Endothelial cell of umbilical vein (primary cell): ENCODE results near the gene HOXA3. TPM values are rescaled to one million over a fixed set of nuclear protein-coding genes. Genes with fewer than 3 reads are reported as not detected.

ENCODE experiments used
- BruUV-seq: library from RNA; stranded (reverse); fragments of 400-500 nt; replicated peaks from 2 replicates; lab custom pipeline; 2021; lab: Mats Ljungman, UMichigan
- CTCF ChIA-PET: fragments of 300-600, 350-600 bp; sonication (Branson Sonifier 250); formaldehyde crosslinking; loops from one replicate; lab custom pipeline; 2021; ENCODE audit warnings: antibody characterized with exemption, inconsistent platforms; lab: Charles Lee
- POLR2A ChIA-PET: fragments of 300-600, 350-600 bp; sonication (Branson Sonifier 250); formaldehyde crosslinking; loops from one replicate; lab custom pipeline; 2021; ENCODE audit warnings: antibody characterized with exemption, inconsistent platforms; lab: Charles Lee
- DNase-seq: peaks from one replicate; pipeline ENCODE4 v3.0.0-alpha.2; 2011; ENCODE audit warnings: low read depth, low spot score
- FAIRE-seq: peaks from 2 replicates; lab custom pipeline; 2011; peaks lifted over from hg19 to GRCh38; lab: Jason Lieb, UNC
- H2AFZ ChIP-seq: 2 replicates; pipeline ENCODE4 v1.6.0; 2012; ENCODE audit warnings: low read depth, low read length, control low read depth, inconsistent platforms
- H3K27ac ChIP-seq: 2 replicates; pipeline ENCODE4 v1.5.1; 2011; ENCODE audit warnings: low read depth, mild to moderate bottlenecking, control low read depth, low read length, moderate library complexity; ENCODE audit not compliant: insufficient read depth
- H3K27me3 ChIP-seq, 2 experiments: 2 replicates each; pipeline versions ENCODE4 v1.6.0 to v1.6.1; 2011; ENCODE audit warnings: low read length in 2 of 2, mixed read lengths in 1 of 2; ENCODE audit not compliant: control insufficient read depth in 2 of 2, insufficient read depth in 2 of 2
- H3K36me3 ChIP-seq, 2 experiments: 2 replicates in 1 of 2; 3 replicates in 1 of 2; pipeline ENCODE4 v1.5.1; 2011; ENCODE audit warnings: low read length in 2 of 2, mild to moderate bottlenecking in 1 of 2, moderate library complexity in 1 of 2; ENCODE audit not compliant: control insufficient read depth in 2 of 2, insufficient read depth in 2 of 2; ENCODE audit errors: extremely low read depth in 1 of 2
- H3K4me1 ChIP-seq: 3 replicates; pipeline ENCODE4 v1.5.1; 2011; ENCODE audit warnings: mild to moderate bottlenecking, low read length; ENCODE audit not compliant: control insufficient read depth, insufficient read depth; ENCODE audit errors: extremely low read depth
- H3K4me2 ChIP-seq: 2 replicates; pipeline ENCODE4 v1.6.1; 2011; ENCODE audit warnings: low read length, control low read depth, mixed read lengths; ENCODE audit not compliant: insufficient read depth
- H3K4me3 ChIP-seq, 3 experiments: fragments of 200-600 bp in 1 of 3; sonication (generic), shearing (Covaris generic) in 1 of 3; replicated peaks in 1 of 3; 2 replicates each; pipeline ENCODE4 v1.5.1; 2011 to 2016; ENCODE audit warnings: control low read depth in 3 of 3, low read length in 3 of 3, mild to moderate bottlenecking in 2 of 3, inconsistent platforms in 1 of 3, low read depth in 1 of 3, moderate library complexity in 1 of 3; ENCODE audit not compliant: insufficient read depth in 1 of 3
- H3K79me2 ChIP-seq: 2 replicates; pipeline ENCODE4 v1.6.0; 2012; ENCODE audit warnings: low read length, inconsistent platforms; ENCODE audit not compliant: control insufficient read depth, insufficient read depth
- H3K9ac ChIP-seq: replicated peaks from 2 replicates; pipeline ENCODE3; 2011; ENCODE audit warnings: low read length, control low read depth; ENCODE audit not compliant: insufficient read depth; ENCODE audit errors: extremely low read depth
- H3K9me1 ChIP-seq: replicated peaks from 3 replicates; pipeline ENCODE4 v1.6.0; 2011; ENCODE audit warnings: mild to moderate bottlenecking, low read length; ENCODE audit not compliant: control insufficient read depth, insufficient read depth; ENCODE audit errors: extremely low read depth
- H3K9me3 ChIP-seq: replicated peaks from 2 replicates; pipeline ENCODE4 v1.5.1; 2012; ENCODE audit warnings: low read length, inconsistent platforms; ENCODE audit not compliant: control insufficient read depth, insufficient read depth
- H4K20me1 ChIP-seq: replicated peaks from 2 replicates; pipeline ENCODE3; 2011; ENCODE audit warnings: mild to moderate bottlenecking, low read length; ENCODE audit not compliant: control insufficient read depth, insufficient read depth; ENCODE audit errors: extremely low read depth
- FOS ChIP-seq: IDR thresholded peaks from 2 replicates; pipeline ENCODE4 v1.6.1; 2011; ENCODE audit warnings: mild to moderate bottlenecking, low read length, moderate library complexity, borderline replicate concordance; ENCODE audit not compliant: insufficient read depth
- MYC ChIP-seq: IDR thresholded peaks from one replicate; pipeline ENCODE4 v1.6.1; 2011; ENCODE audit warnings: mild to moderate bottlenecking, low read depth, low read length
- POLR2A ChIP-seq: IDR thresholded peaks from 2 replicates; pipeline ENCODE4 v1.6.1; 2012; ENCODE audit warnings: low read depth, mild to moderate bottlenecking, control low read depth, low read length
- POLR2AphosphoS5 ChIP-seq: IDR thresholded peaks from 2 replicates; pipeline ENCODE4 v1.6.1; 2012; ENCODE audit warnings: low read depth, mild to moderate bottlenecking, control low read depth, low read length, moderate library complexity; ENCODE audit not compliant: insufficient read depth
- dilution Hi-C: fragments of 300-500 bp; cut with MboI; formaldehyde crosslinking; loops from one replicate; pipeline ENCODE4 v1.15.0; 2019; ENCODE audit warnings: low sequenced_read_pairs; ENCODE audit not compliant: extremely low pct_ligation_motif_present
- intact Hi-C: fragments of 100-400 bp; cut with micrococcal nuclease; formaldehyde crosslinking; loops from one replicate; pipeline ENCODE4 v1.10.0; 2022
- polyA plus RNA-seq, 4 experiments: library from polyadenylated mRNA; depleted of rRNA in 3 of 4; stranded (reverse) in 3 of 4; unstranded in 1 of 4; fragments of >200 nt; gene quantifications; 2 replicates each; pipeline versions ENCODE4 v1.2.1 to v1.2.3, GENCODE V29; 2011 to 2012; ENCODE audit warnings: missing spikeins in 1 of 4
- total RNA-seq: library from RNA; stranded (reverse); gene quantifications from 2 replicates; pipeline ENCODE4 v1.2.3, GENCODE V29; 2021
- TF ChIP-seq, protein P1 (sequence below): IDR thresholded peaks from 2 replicates; pipeline ENCODE4 v1.6.1; 2011; ENCODE audit not compliant: insufficient read depth, insufficient read length
- TF ChIP-seq, protein P2 (sequence below), 2 donors: IDR thresholded peaks; 1 replicate in 1 of 2; 2 replicates in 1 of 2; pipeline ENCODE4 v1.5.1; 2011; ENCODE audit warnings: low read length in 2 of 2, mild to moderate bottlenecking in 2 of 2, moderate library complexity in 2 of 2, control low read depth in 1 of 2, inconsistent platforms in 1 of 2, low read depth in 1 of 2; ENCODE audit not compliant: insufficient read depth in 1 of 2; ENCODE audit errors: extremely low read depth in 1 of 2

The HOXA3 gene
- total and polyA plus RNA-seq, 2 donors (not counting 3 experiments of a cell fraction or from before 2014, with no cell fraction given): 4.7 to 14.0 TPM

DNA sequence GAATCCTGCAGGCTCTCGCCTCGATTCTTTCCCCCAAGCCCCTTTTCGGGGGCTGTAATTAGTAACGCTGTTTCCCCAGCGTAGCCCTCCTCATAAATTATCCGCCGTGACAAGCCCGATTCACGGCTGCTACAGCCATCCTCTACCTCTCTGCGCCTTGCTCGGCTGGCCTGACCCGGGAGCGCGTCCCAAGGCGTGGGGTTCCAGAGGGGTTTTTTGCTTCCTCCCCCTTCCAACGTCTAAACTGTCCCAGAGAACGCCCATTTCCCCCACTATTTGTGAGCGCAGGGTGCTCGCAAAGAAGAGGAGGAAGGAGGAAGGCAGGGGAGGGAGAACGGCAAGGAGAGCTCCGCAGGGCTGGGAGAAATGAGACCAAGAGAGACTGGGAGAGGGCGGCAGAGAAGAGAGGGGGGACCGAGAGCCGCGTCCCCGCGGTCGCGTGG, 9.8 kb downstream of the HOXA3 start:
- TF ChIP-seq FOS: no peak
- no peak for TF ChIP-seq MYC
- TF ChIP-seq POLR2A: no peak
- TF ChIP-seq, protein P1, sequence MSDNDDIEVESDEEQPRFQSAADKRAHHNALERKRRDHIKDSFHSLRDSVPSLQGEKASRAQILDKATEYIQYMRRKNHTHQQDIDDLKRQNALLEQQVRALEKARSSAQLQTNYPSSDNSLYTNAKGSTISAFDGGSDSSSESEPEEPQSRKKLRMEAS: no peak
- no peak for TF ChIP-seq POLR2AphosphoS5
- Histone ChIP-seq H3K9me1 (no peaks in the 10 kb centered on the region), H2AFZ (no peak overlapping the region), H4K20me1 (no peaks in the 10 kb centered on the region), H3K27ac (peak overlapping the region; percentile 82), H3K4me1 (peaks cover 76% of the 10 kb centered on the region), H3K9ac (peak overlapping the region; percentile 84), H3K4me3 (peak overlapping the region; percentile 29 to 84 (median 65)), H3K4me2 (peak overlapping the region; percentile 92), H3K36me3 (peaks cover 0 to 19% of the 10 kb centered on the region in 2 experiments), H3K79me2 (peaks cover 99% of the 10 kb centered on the region), H3K9me3 (no peaks in the 10 kb centered on the region), H3K27me3 (no peaks in the 10 kb centered on the region)
- intact Hi-C loops: loop anchor here (1.0 to 5.0 kb wide), 6 partner anchors 19 to 1286 kb away; no protein-coding TSS in a partner anchor
- DNase-seq (no peak), FAIRE-seq (no peak)
- dilution Hi-C loops: no loop called here
- no TSS peak for BruUV-seq
- CTCF ChIA-PET: interaction anchor here (0.9 to 7.0 kb wide), 17 partner anchors 10 to 773 kb away, joined by 3 to 72 read pairs (median 11); partner anchors contain the start of genes HOXA3, HOXA4 and HOXA7
- POLR2A ChIA-PET: interaction anchor here (1.5 kb wide), 1 partner anchor 44 kb away, joined by 3 read pairs; no protein-coding TSS in a partner anchor

DNA sequence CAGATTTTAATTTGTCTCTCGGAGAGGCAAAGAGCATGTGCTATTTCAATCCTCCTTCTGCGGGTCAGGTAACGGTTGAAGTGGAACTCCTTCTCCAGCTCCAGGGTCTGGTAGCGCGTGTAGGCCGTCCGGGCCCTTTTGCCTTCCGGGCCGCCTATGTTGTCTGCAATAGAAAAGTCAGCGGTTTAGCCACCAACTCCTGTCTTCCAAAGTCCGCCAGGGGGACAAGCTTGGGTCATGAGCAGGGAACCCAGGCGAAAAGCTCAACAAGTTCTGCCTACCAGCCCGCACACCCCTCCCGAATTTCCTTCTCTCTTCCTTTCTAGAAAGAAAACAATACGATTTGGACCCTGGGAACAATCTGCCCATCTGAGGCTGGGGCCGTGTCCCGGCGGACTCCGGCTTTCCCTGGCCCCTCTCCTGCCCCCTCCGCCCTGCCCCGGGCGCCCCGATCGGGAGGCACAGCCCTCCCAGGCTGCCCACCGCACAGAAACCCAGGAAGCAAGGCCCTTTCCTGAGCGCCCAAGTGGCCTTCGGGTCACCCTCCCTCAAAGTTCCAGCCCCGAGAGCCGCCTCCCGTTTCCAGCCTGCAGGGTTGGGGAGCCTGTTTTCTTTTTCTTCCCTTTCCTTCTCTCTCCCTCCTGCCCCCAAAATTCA, 10.3 kb downstream of the HOXA3 start:
- H3K36me3 ChIP-seq: peaks cover 0 to 19% of the 10 kb centered on the region in 2 experiments
- POLR2A ChIA-PET: interaction anchor here (1.3 to 2.2 kb wide), 3 partner anchors 11 to 43 kb away, joined by 3 to 7 read pairs (median 4); partner anchors contain the start of gene HOXA3

More for the DNA sequence above, 10.3 kb downstream of the HOXA3 start:
- H3K9me3 ChIP-seq: no peaks in the 10 kb centered on the region
- no peaks in the 10 kb centered on the region for H3K27me3 ChIP-seq
- TF ChIP-seq, protein P2, sequence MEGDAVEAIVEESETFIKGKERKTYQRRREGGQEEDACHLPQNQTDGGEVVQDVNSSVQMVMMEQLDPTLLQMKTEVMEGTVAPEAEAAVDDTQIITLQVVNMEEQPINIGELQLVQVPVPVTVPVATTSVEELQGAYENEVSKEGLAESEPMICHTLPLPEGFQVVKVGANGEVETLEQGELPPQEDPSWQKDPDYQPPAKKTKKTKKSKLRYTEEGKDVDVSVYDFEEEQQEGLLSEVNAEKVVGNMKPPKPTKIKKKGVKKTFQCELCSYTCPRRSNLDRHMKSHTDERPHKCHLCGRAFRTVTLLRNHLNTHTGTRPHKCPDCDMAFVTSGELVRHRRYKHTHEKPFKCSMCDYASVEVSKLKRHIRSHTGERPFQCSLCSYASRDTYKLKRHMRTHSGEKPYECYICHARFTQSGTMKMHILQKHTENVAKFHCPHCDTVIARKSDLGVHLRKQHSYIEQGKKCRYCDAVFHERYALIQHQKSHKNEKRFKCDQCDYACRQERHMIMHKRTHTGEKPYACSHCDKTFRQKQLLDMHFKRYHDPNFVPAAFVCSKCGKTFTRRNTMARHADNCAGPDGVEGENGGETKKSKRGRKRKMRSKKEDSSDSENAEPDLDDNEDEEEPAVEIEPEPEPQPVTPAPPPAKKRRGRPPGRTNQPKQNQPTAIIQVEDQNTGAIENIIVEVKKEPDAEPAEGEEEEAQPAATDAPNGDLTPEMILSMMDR (IDR thresholded peaks at IDR 0.05; ENCODE audit: extremely low read depth in 1 of 2, insufficient read depth in 1 of 2, low read depth in 1 of 2, low read length in 2 of 2): peak; percentile 23 to 35
- TF ChIP-seq POLR2A: no peak
- H2AFZ ChIP-seq: no peak overlapping the region
- BruUV-seq: no TSS peak
- peaks cover 76% of the 10 kb centered on the region for H3K4me1 ChIP-seq
- no peaks in the 10 kb centered on the region for H3K9me1 ChIP-seq
- intact Hi-C loops (loop anchor here (2.0 to 5.0 kb wide), 3 partner anchors 640 to 1285 kb away; no protein-coding TSS in a partner anchor), dilution Hi-C loops (no loop called here)
- H3K9ac ChIP-seq: peak overlapping the region; percentile 84
- peak overlapping the region; percentile 92 for H3K4me2 ChIP-seq
- DNase-seq (no peak), FAIRE-seq (peak; percentile 79)
- H3K27ac ChIP-seq: peak overlapping the region; percentile 82
- CTCF ChIA-PET: interaction anchor here (0.9 to 7.0 kb wide), 14 partner anchors 11 to 773 kb away, joined by 3 to 72 read pairs (median 11); partner anchors contain the start of genes HOXA4 and HOXA7
- peak overlapping the region; percentile 29 to 84 (median 65) for H3K4me3 ChIP-seq
- H3K79me2 ChIP-seq: peaks cover 99% of the 10 kb centered on the region
- no peaks in the 10 kb centered on the region for H4K20me1 ChIP-seq
